ENCODE data around the gene FIP1L1.

The FIP1L1 gene

DNA sequence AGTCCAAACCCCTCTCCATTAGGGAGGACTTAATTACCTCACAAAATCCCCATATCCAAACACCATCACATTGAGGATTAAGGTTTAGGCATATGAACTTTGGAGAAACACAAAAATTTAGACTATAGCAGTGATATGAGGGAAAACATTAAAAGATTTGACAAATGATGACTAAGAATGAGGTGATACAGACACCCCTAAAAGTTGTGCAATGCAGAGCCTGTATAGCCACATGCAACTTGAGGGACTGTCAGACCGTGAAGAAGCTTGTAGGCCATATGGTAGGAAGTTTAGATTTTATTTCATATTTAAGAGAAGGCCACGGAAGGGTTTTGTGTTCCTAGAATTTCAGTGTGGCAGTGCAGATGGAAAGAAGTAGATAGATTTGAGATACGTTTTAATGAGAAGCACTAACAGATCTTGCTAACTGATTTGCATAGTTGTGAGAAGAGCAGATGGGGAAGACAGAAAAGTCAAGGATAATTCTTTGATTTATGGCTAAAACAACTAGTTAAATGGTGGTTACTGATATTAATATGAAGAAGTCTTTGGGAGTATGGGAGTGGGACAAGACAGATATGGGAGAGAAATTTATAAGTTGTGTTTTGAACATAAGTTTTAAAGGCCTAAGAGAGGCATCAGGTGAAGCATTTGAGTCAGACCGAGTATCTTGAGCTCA lies 5.5 kb upstream of the FIP1L1 start:
- no peak for DNase-seq (ENCODE audit: low read depth, low spot score)
- H3K4me3 ChIP-seq (ENCODE audit: low read length), result no peak overlapping the region

- DNase-seq (ENCODE audit: low read depth, low spot score), result no peak
- no peak overlapping the region for H3K4me3 ChIP-seq (ENCODE audit: low read length)
Observed at GRCh38 chr4:53374777-53375258, 2.6 kb upstream of the FIP1L1 start.

GRCh38 chr4:53376900-53377299 lies 541 bp upstream of the FIP1L1 start:
- peak overlapping the region; percentile 73 for H3K4me3 ChIP-seq (ENCODE audit: low read length)
- DNase-seq (ENCODE audit: low read depth, low spot score), result no peak

DNA sequence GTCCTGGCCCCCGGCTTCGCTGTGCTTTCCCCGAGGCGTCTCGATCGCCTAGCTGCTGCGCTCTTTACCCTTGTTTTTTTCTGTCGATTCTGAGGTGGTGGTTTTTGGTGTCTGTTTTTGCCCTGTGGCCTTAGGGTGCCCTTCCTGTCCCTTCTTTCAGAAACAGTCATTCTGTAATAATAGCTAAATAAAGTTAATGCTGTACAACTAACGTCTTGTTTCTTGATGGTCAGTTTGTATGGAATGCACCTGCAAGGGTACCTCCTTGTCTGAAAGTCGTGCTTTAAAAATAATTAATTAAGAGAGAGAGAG lies 686 bp downstream of the FIP1L1 start:
- peak overlapping the region; percentile 73 for H3K4me3 ChIP-seq (ENCODE audit: low read length)
- DNase-seq (ENCODE audit: low read depth, low spot score), result no peak

GRCh38 chr4:53380221-53380620 lies 2.8 kb downstream of the FIP1L1 start:
- DNase-seq (ENCODE audit: low read depth, low spot score), result no peak
- no peak overlapping the region for H3K4me3 ChIP-seq (ENCODE audit: low read length)

GRCh38 chr4:53409479-53409878 lies 32.0 kb downstream of the FIP1L1 start:
- peak overlapping the region; percentile 37 for H3K4me3 ChIP-seq (ENCODE audit: low read length)
- DNase-seq (ENCODE audit: low read depth, low spot score), result peak; percentile 73

DNA sequence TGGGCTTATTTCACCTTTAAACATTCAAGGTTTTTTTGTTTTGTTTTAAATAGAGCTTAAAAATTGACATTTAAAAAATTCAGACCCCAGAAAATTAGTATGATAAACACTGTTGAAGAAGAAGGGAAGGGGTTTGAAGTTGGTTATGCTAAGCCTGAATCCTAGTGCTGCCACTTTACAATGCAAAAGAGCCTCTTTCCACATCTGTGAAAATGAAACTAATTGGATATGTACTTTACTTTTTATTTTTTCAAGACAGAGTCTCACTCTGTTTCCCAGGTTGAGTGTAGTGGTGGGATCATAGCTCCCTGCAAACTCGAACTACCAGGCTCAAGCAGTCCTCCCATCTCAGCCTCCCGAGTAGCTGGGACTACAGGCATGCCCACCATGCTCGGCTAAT lies 41.8 kb downstream of the FIP1L1 start:
- no peak for DNase-seq (ENCODE audit: low read depth, low spot score)

DNA sequence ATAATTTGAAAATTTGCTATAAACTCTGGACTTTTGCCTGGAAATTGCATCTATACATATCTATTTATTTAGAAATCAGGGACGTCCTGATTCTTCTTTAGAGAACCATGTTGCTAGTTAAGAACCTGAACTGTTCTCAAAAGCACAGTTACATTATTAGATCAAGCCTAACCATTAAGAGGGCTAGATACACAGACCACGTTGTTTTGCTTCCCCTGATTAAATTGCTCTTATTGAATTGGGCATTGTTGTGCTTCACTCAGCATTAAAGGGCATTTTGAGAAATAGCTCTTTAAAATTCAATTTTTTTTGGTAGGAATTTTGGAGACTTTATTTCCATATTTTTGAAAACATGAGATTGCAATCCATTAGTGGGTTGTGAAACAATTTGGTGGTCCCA lies 44.4 kb downstream of the FIP1L1 start:
- no peak overlapping the region for H3K4me3 ChIP-seq (ENCODE audit: low read length)
- DNase-seq (ENCODE audit: low read depth, low spot score), result no peak

More for the DNA sequence above, 41.8 kb downstream of the FIP1L1 start:
- H3K4me3 ChIP-seq (ENCODE audit: low read length), result no peak overlapping the region

DNA sequence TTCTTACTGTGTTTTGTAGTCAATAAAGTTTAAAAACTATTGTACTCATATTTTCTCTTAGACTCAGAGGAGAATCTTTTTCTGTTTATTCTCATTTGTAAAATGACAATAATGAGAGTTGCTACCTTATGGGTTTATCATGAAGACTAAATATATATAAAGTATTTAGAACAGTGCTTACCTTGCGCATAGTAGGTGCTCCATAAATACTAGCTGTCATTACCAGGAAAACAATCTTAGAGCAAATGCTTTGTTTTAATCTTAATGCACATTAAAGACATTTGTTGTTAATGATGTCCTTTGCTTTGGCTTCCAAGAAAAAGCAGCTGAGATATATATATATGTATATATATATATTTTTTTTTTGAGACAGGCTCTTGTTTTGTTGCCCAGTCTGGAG lies 44.9 kb downstream of the FIP1L1 start:
- no peak overlapping the region for H3K4me3 ChIP-seq (ENCODE audit: low read length)
- DNase-seq (ENCODE audit: low read depth, low spot score), result no peak

GRCh38 chr4:53424280-53424679 lies 46.8 kb downstream of the FIP1L1 start:
- no peak for DNase-seq (ENCODE audit: low read depth, low spot score)
- H3K4me3 ChIP-seq (ENCODE audit: low read length), result no peak overlapping the region

DNA sequence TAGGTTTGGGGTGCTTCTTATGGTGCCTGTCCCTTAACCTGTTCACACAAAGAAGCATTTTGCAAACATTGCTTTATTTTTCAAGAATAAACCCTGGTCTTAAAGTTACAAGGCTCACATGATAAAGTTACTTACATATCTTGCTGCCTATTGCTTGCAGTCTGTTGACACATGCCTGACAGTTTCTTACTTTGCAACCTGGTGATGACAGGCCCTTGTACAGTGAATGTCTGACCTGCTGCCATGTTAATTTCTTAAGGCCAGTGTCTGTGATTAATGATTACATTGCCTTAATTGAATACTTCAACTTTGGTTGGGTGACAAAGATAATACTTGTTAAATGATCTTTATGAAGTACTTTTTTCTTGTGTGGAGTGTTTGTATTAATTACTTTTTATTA lies 49.9 kb downstream of the FIP1L1 start:
- no peak overlapping the region for H3K4me3 ChIP-seq (ENCODE audit: low read length)
- DNase-seq (ENCODE audit: low read depth, low spot score), result no peak

DNA sequence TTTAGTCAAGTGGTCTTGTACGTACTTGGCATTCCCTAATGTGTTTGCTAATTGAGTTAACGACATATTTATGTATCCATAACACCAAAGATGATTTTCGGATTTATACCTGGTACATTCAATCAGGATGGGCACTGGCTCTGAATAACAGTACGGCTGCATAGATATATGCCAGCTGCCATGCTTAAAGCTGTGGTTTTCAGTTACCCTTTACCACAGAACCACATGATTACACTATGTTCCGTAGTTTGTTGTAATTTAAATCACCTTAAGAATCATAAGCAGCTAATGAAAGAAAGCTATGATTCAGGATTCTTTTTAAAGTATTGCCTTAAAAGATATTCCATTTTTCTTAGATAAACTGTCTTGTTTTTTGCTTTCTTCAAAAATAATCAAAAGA lies 53.6 kb downstream of the FIP1L1 start:
- no peak overlapping the region for H3K4me3 ChIP-seq (ENCODE audit: low read length)
- peak; percentile 81 for DNase-seq (ENCODE audit: low read depth, low spot score)

DNA sequence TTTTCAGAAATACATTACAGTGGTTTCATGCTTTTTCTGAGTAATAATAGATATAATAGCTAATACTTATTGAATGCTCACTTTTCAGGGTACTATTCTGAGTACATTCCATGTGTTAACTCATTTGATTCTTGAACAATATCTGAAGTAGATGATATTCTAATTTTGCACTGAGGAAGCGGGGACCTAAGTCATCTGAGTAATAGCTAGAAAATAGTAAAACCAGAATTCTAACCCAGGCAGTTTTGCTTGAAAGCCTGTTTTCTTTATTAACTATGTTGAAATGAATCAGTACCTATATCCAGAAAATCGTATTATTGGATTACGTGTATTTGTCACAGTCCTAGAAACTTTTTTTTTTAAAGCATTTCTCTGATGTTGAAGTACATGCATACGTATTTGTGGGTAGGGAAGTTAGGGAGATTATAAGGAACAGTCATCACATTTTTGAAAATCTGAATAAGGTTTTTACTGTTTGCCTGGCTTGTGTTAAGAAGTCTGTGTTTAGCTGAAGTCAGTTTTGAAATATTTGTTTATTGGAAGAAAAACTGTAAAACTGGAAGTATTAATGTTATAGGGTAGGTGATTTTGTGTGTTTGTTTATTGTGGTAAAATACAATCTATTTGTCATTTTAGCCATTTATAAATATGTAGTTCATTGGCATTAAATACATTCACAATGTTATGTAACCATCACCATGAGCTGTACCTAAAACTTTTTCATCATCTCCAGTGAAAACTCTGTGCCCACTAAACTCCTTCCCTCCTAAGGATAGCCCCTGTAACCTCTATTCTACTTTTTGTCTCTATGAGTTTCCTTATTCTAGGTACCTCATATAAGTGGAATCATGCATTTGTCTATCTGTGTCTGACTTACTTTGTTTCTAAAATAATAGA lies 55.3 kb downstream of the FIP1L1 start:
- no peak for DNase-seq (ENCODE audit: low read depth, low spot score)
- H3K4me3 ChIP-seq (ENCODE audit: low read length), result no peak overlapping the region

DNA sequence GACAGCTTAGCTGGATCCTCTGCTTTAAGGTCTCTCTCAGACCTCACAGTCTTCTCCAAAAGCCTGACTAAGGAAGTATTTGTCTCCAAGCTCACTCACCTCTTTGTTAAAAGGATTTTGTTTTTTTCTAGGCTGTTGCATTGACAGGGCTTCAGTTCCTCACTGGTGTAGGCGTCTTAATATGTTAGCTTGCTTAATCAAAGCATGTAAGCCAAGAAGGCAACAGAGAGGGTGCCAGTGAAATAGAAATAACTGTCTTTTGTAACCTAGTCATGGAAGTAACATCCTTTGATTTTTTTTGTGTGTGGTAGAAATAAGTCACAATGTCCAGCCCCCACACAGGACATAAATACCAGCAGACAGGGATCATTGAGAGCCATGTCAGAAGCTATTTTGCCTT lies 58.8 kb downstream of the FIP1L1 start:
- DNase-seq (ENCODE audit: low read depth, low spot score), result no peak
- H3K4me3 ChIP-seq (ENCODE audit: low read length), result no peak overlapping the region

- no peak for DNase-seq (ENCODE audit: low read depth, low spot score)
- H3K4me3 ChIP-seq (ENCODE audit: low read length), result no peak overlapping the region
Observed at GRCh38 chr4:53441564-53441963, 64.1 kb downstream of the FIP1L1 start.

DNA sequence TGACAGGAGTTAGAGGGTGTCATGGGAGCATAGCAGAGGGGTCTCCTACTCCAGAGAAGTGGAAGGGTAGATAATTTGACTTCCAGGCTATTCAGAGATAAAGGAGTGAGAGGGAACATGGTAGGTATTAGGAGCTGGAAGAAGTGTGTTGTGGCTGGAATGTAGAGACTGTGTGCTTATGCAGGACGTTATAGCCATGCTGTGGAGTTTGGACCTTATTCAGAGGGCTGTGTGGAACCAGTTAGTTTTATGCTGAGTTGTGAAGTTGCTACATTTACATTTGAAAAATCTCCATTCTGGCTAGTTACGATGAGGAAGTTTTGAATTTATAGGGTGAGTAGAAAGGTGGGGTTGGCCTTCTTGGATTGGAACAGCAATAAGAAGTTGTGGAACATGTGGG lies 67.5 kb downstream of the FIP1L1 start:
- H3K4me3 ChIP-seq (ENCODE audit: low read length), result no peak overlapping the region
- DNase-seq (ENCODE audit: low read depth, low spot score), result no peak

DNA sequence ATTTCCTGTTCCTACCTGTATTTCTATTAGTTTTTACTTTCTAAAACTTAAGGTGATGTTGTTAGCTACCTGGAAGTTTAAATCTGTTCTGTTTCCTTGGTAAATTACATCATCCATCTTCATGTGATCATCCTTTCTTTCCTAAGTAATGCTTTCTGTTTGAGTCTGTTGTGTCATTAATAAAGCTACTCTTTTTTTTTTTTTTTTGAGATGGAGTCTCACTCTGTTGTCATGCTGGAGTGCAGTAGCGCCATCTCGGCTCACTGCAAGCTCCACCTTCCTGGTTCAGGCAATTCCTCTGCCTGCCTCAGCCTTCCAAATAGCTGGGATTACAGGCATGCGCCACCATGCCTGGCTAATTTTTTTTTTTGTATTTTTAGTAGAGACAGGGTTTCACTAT lies 73.3 kb downstream of the FIP1L1 start:
- no peak for DNase-seq (ENCODE audit: low read depth, low spot score)
- H3K4me3 ChIP-seq (ENCODE audit: low read length), result no peak overlapping the region

DNA sequence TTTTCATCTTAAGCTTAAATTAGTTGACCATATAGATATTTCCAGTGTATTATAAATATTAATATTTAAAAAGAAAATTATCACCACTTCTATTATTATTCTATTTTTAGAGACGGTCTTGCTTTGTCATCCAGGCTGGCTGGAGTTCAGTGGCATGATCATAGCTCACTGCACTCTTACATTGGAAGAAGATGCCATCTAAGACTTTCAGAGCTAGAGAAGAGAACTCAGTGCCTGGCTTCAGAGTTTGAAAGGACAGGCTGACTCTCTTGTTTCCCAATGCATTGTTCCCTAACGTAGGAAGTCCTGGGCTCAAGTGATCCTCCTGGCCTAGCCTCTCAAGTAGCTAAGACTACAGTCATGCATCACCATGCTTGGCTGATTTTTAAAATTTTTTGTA lies 75.9 kb downstream of the FIP1L1 start:
- DNase-seq (ENCODE audit: low read depth, low spot score), result no peak
- H3K4me3 ChIP-seq (ENCODE audit: low read length), result no peak overlapping the region

DNA sequence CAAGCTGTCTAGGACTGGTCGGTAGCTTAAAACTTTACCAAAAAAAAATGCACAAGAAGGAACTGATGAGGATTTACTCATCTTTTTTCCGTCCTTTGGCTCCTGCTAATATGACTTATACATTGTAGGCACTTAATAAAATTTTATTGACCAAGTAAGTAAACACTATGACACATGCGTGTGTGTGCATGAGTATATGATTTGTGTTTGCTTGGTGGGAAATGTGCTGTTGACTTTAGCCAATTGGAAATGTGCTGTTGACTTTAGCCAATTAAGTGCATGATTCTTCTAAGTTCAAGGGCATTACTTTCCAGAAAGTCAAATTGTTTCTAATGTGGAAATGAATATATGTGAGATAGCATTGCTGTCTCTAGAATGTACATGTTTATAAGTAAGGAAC lies 78.3 kb downstream of the FIP1L1 start:
- no peak for DNase-seq (ENCODE audit: low read depth, low spot score)
- no peak overlapping the region for H3K4me3 ChIP-seq (ENCODE audit: low read length)

DNA sequence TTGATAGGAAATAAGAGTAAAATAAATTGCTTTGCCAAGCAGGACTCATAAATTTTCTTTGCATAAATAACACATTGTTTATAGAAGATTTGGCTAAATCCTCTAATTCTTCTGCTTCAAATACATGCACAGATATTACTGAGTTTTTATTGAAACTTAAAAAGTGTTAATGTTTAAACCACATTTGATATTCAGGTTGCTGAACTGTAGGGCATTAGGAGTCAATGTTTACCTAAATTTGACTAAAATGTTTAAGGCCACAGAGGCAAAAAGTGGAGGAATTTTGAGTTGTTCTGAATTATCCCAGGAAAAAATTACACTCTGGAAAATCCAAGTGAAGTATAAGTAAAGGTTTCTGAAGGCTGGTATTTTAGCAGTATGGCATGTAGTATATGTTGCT lies 78.7 kb downstream of the FIP1L1 start:
- no peak for DNase-seq (ENCODE audit: low read depth, low spot score)

DNA sequence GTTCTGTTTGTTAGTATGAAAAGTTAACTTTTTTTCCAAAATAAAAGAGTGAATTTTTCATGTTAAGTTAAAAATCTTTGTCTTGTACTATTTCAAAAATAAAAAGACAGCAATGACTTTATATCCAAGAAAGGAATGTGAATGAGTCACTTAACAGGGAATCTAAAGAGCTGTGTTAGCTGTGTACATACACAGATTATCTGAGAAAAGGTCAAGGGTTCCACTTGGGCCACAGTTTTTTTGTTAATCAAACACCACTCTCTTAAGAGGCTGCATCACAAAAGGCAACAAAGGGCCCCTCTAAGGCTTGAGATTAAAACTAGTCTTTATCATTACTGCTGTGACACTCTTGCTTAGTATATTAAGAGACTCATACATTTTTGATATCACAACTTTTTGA lies 82.1 kb downstream of the FIP1L1 start:
- DNase-seq (ENCODE audit: low read depth, low spot score), result no peak
- H3K4me3 ChIP-seq (ENCODE audit: low read length), result no peak overlapping the region

More for the DNA sequence above, 78.7 kb downstream of the FIP1L1 start:
- H3K4me3 ChIP-seq (ENCODE audit: low read length), result no peak overlapping the region

All from Jurkat, Clone E6-1 (cell line).